ENCODE data around the gene BRD9. TPM values are rescaled to one million over a fixed set of nuclear protein-coding genes. Genes with fewer than 3 reads are reported as not detected.

The BRD9 gene
- total RNA-seq, 4 donors from 2014 or later: 26.5 to 44.9 (median 34.3) TPM

- intact Hi-C loops (cut with DNase I): no loop called here
- H3K27me3 ChIP-seq: no peaks in the 10 kb centered on the region
- 93% methylated on average over 24 of the region's 28 CpGs for WGBS
- no peaks in the 10 kb centered on the region for H3K4me1 ChIP-seq
- TF ChIP-seq POLR2A (IDR thresholded peaks at IDR 0.05; ENCODE audit: low read depth) (no peak), POLR2AphosphoS5 (IDR thresholded peaks at IDR 0.05) (no peak), EP300 (IDR thresholded peaks at IDR 0.05) (no peak), CTCF (IDR thresholded peaks at IDR 0.05) (no peak)
- H3K4me3 ChIP-seq: no peak overlapping the region
- no peak overlapping the region for H3K27ac ChIP-seq (replicated peaks in 1 of 4)
- DNase-seq (ENCODE audit: extremely low spot score): no peak
- no peaks in the 10 kb centered on the region for H3K9me3 ChIP-seq
- peaks cover 56 to 82% (median 78%) of the 10 kb centered on the region in 4 donors for H3K36me3 ChIP-seq
These were observed 15.9 kb downstream of the BRD9 start for GRCh38 chr5:876398-877365.

- WGBS: 93% methylated on average over 18 of the region's 24 CpGs
- intact Hi-C loops (cut with DNase I): no loop called here
- H3K27me3 ChIP-seq: no peaks in the 10 kb centered on the region
- H3K4me1 ChIP-seq: no peaks in the 10 kb centered on the region
- no peaks in the 10 kb centered on the region for H3K9me3 ChIP-seq
- TF ChIP-seq POLR2A (IDR thresholded peaks at IDR 0.05; ENCODE audit: low read depth) (no peak), EP300 (IDR thresholded peaks at IDR 0.05) (no peak), CTCF (IDR thresholded peaks at IDR 0.05) (no peak), POLR2AphosphoS5 (IDR thresholded peaks at IDR 0.05) (no peak)
- DNase-seq (ENCODE audit: extremely low spot score): no peak
- H3K27ac ChIP-seq (replicated peaks in 1 of 4): no peak overlapping the region
- peaks cover 56 to 82% (median 77%) of the 10 kb centered on the region in 4 donors for H3K36me3 ChIP-seq
- H3K4me3 ChIP-seq: no peak overlapping the region
These were observed 16.7 kb downstream of the BRD9 start for GRCh38 chr5:875931-876330.

- H3K27me3 ChIP-seq: no peaks in the 10 kb centered on the region
- no peaks in the 10 kb centered on the region for H3K9me3 ChIP-seq
- 85% methylated on average over 8 of the region's 8 CpGs for WGBS
- H3K4me3 ChIP-seq: no peak overlapping the region
- no peaks in the 10 kb centered on the region for H3K4me1 ChIP-seq
- no peak for DNase-seq (ENCODE audit: extremely low spot score)
- H3K36me3 ChIP-seq: peaks cover 77 to 100% (median 96%) of the 10 kb centered on the region in 4 donors
- intact Hi-C loops (cut with DNase I): no loop called here
- TF ChIP-seq EP300 (IDR thresholded peaks at IDR 0.05) (no peak), CTCF (IDR thresholded peaks at IDR 0.05) (no peak), POLR2AphosphoS5 (IDR thresholded peaks at IDR 0.05) (no peak), POLR2A (IDR thresholded peaks at IDR 0.05; ENCODE audit: low read depth) (no peak)
- no peak overlapping the region for H3K27ac ChIP-seq (replicated peaks in 1 of 4)
These were observed 19.3 kb downstream of the BRD9 start for GRCh38 chr5:873328-873727.

DNA sequence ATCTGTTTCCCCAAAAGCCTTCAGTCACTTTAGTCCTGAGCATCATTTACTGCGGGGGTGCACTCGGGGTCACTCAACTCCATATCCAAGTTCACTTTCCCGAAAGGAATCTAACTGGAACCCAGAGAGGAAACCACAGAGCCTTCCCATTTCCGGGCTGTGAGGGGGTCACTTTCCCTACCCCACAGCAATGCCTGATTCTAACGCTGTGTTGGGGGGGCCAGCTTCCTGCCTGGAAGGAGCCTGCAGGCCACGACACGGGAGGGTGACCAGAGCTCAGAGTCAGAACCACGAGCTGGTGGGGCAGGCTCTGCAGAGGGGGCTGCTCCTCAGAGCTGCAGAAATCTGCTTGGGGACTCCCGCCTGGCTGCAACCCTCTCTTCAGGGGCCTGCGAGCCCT, 20.3 kb downstream of the BRD9 start:
- Histone ChIP-seq H3K4me1 (no peaks in the 10 kb centered on the region), H3K27ac (replicated peaks in 1 of 4) (no peak overlapping the region), H3K9me3 (no peaks in the 10 kb centered on the region), H3K36me3 (peaks cover 73 to 100% (median 96%) of the 10 kb centered on the region in 4 donors), H3K27me3 (no peaks in the 10 kb centered on the region), H3K4me3 (no peak overlapping the region)
- WGBS: 84% methylated on average over 7 of the region's 10 CpGs
- TF ChIP-seq POLR2A (IDR thresholded peaks at IDR 0.05; ENCODE audit: low read depth): no peak
- no peak for TF ChIP-seq EP300 (IDR thresholded peaks at IDR 0.05)
- TF ChIP-seq POLR2AphosphoS5 (IDR thresholded peaks at IDR 0.05): no peak
- no peak for TF ChIP-seq CTCF (IDR thresholded peaks at IDR 0.05)
- no peak for DNase-seq (ENCODE audit: extremely low spot score)
- intact Hi-C loops (cut with DNase I): no loop called here

Data from esophagus muscularis mucosa (tissue), 4 donors.